Smooth muscle cell (in vitro differentiated cells): ENCODE measurements around the gene GRIK4. TPM values are rescaled to one million over a fixed set of nuclear protein-coding genes. Genes with fewer than 3 reads are reported as not detected.

Experiments used
- DNase-seq: peaks from one replicate; lab custom pipeline; 2025; ENCODE audit not compliant: unreplicated experiment; lab: John Stamatoyannopoulos, UW
- H2AFZ ChIP-seq: fragments of 200-600 bp; sonication (generic); 2 replicates; pipeline ENCODE4 v1.6.0; 2016; ENCODE audit warnings: antibody characterized with exemption, low read depth, mild to moderate bottlenecking
- H3F3A ChIP-seq: fragments of 200-600 bp; sonication (generic); 2 replicates; pipeline ENCODE4 v1.6.0; 2017; ENCODE audit warnings: antibody characterized with exemption, low read depth
- H3K27ac ChIP-seq: fragments of 200-600 bp; sonication (generic); 2 replicates; pipeline ENCODE4 v1.5.1; 2016; ENCODE audit warnings: low read depth, mild to moderate bottlenecking
- H3K27me3 ChIP-seq: fragments of 200-600 bp; sonication (generic); 2 replicates; pipeline ENCODE4 v1.6.1; 2016; ENCODE audit warnings: low read depth, mild to moderate bottlenecking
- H3K36me3 ChIP-seq: fragments of 200-600 bp; sonication (generic); 2 replicates; pipeline ENCODE4 v1.5.1; 2016; ENCODE audit warnings: low read depth
- H3K4me1 ChIP-seq: fragments of 200-600 bp; sonication (generic); 2 replicates; pipeline ENCODE4 v1.5.1; 2016; ENCODE audit warnings: low read depth
- H3K4me2 ChIP-seq: fragments of 200-600 bp; sonication (generic); 2 replicates; pipeline ENCODE4 v1.6.0; 2016; ENCODE audit warnings: mild to moderate bottlenecking
- H3K4me3 ChIP-seq: fragments of 200-600 bp; sonication (generic); 2 replicates; pipeline ENCODE4 v1.5.1; 2016; ENCODE audit warnings: mild to moderate bottlenecking
- H3K79me2 ChIP-seq: fragments of 200-600 bp; sonication (generic); 2 replicates; pipeline ENCODE4 v1.6.0; 2016; ENCODE audit warnings: low read depth, mild to moderate bottlenecking
- H3K9ac ChIP-seq: fragments of 200-600 bp; sonication (generic); 2 replicates; pipeline ENCODE4 v1.6.0; 2016; ENCODE audit warnings: low read depth
- H3K9me3 ChIP-seq: fragments of 200-600 bp; sonication (generic); replicated peaks from 2 replicates; pipeline ENCODE4 v1.5.1; 2016; ENCODE audit warnings: low read depth
- H4K20me1 ChIP-seq: fragments of 200-600 bp; sonication (generic); 2 replicates; pipeline ENCODE4 v1.6.0; 2016; ENCODE audit warnings: low read depth
- CTCF ChIP-seq: fragments of 200-600 bp; sonication (generic); IDR thresholded peaks from 2 replicates; pipeline ENCODE4 v1.5.1; 2017; ENCODE audit warnings: borderline replicate concordance, mild to moderate bottlenecking, antibody characterized with exemption; ENCODE audit not compliant: insufficient read depth, poor library complexity, severe bottlenecking
- WGBS: methylation state at CpG from one replicate; pipeline ENCODE4 v1.1.7; 2016; ENCODE audit warnings: low lambda C conversion rate; 5-methylcytosine and 5-hydroxymethylcytosine counted together
- polyA plus RNA-seq: library from polyadenylated mRNA; unstranded; fragments of >200 nt; fragmentation: Nextera tagmentation; extraction: Ambion mirVana; gene quantifications from 2 replicates; pipeline ENCODE4 v1.2.1, GENCODE V29; 2016
- total RNA-seq: library from RNA; depleted of rRNA; stranded (reverse); fragments of >200 nt; gene quantifications from 2 replicates; pipeline ENCODE4 v1.2.3, GENCODE V29; 2014

GRIK4 gene
- total and polyA plus RNA-seq, 2 experiments from 2014 or later: not detected

DNA sequence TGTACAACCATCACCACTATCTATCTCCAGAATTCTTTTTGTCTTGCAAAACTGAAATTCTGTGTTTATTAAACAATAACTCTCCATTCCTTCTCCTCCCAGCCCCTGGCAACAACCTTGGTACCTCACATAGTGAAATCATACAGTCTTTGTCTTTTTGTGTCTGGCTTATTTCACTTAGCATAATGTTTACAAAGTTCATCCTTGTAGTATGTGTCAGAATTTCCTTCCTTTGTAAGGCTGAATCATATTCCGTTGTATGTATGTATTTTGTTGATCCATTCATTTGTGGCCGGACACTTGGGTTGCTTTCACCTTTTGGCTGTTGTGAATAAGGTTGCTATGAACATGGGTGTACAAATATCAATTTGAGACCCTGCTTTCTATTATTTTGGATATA lies 268.7 kb downstream of the GRIK4 start:
- no peak for DNase-seq
- Histone ChIP-seq H3K9me3 (no peaks in the 10 kb centered on the region), H3K27me3 (peaks cover 23% of the 10 kb centered on the region), H2AFZ (no peak overlapping the region), H3K79me2 (no peaks in the 10 kb centered on the region), H3K4me1 (peaks cover 11% of the 10 kb centered on the region), H3K4me2 (no peak overlapping the region), H3K36me3 (no peaks in the 10 kb centered on the region), H4K20me1 (no peaks in the 10 kb centered on the region), H3K9ac (no peak overlapping the region), H3K27ac (no peak overlapping the region), H3K4me3 (no peak overlapping the region), H3F3A (no peaks in the 10 kb centered on the region)
- no peak for TF ChIP-seq CTCF
- 71% methylated on average over 2 of the region's 2 CpGs for WGBS

GRCh38 chr11:120781486-120782120 lies 270.1 kb downstream of the GRIK4 start:
- no peak overlapping the region for H3K9ac ChIP-seq
- no peaks in the 10 kb centered on the region for H3K4me1 ChIP-seq
- no peaks in the 10 kb centered on the region for H3F3A ChIP-seq
- H3K4me3 ChIP-seq: no peak overlapping the region
- H3K79me2 ChIP-seq: no peaks in the 10 kb centered on the region
- H3K36me3 ChIP-seq: no peaks in the 10 kb centered on the region
- no peak overlapping the region for H2AFZ ChIP-seq
- no peak overlapping the region for H3K4me2 ChIP-seq
- H3K27me3 ChIP-seq: peaks cover 32% of the 10 kb centered on the region
- H3K27ac ChIP-seq: no peak overlapping the region
- H4K20me1 ChIP-seq: no peaks in the 10 kb centered on the region
- WGBS: 95% methylated on average over 8 of the region's 8 CpGs
- no peak for DNase-seq
- TF ChIP-seq CTCF: no peak
- no peaks in the 10 kb centered on the region for H3K9me3 ChIP-seq

DNA sequence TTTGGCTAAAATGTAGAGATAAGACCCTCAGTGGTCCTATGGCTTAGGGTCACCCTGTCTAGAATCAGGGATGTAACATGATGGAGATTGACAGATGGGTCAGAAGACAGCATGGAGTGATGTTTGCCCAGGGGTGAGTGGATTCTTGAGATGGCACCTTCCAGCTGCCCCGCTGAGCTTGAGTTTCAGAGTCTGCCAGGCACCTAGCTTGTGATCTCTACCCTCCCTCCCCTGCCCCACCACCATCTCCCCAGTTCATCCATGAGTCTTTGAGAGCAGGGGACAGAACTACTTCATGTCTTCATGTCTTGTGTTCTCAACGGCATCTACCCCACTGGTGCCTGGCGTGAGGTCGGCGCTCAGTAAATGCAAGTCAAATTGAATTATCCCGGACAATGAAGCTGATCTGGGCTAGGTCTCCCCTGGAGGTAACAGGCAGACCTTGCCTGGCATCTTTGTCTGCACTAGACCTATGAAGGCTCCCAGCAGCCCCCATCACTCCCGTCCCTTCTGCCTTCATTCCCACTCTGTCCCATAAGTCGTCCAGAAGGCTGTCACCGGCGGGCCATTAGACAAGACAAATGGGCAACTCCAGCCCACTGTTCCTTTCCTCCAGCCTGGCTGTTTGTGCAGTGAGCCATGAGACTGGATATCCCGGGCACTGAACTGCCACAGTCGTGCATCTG lies 273.2 kb downstream of the GRIK4 start:
- TF ChIP-seq CTCF: no peak
- no peak overlapping the region for H3K27ac ChIP-seq
- no peak for DNase-seq
- H3F3A ChIP-seq: no peaks in the 10 kb centered on the region
- 92% methylated on average over 12 of the region's 12 CpGs for WGBS
- H3K9ac ChIP-seq: no peak overlapping the region
- no peak overlapping the region for H3K4me3 ChIP-seq
- H2AFZ ChIP-seq: no peak overlapping the region
- H3K4me1 ChIP-seq: no peaks in the 10 kb centered on the region
- no peaks in the 10 kb centered on the region for H3K36me3 ChIP-seq
- no peaks in the 10 kb centered on the region for H3K9me3 ChIP-seq
- H3K27me3 ChIP-seq: peaks cover 45% of the 10 kb centered on the region
- no peaks in the 10 kb centered on the region for H4K20me1 ChIP-seq
- H3K79me2 ChIP-seq: no peaks in the 10 kb centered on the region
- H3K4me2 ChIP-seq: no peak overlapping the region
